Measurements from ENCODE around the gene IGSF3.

IGSF3 gene

DNA sequence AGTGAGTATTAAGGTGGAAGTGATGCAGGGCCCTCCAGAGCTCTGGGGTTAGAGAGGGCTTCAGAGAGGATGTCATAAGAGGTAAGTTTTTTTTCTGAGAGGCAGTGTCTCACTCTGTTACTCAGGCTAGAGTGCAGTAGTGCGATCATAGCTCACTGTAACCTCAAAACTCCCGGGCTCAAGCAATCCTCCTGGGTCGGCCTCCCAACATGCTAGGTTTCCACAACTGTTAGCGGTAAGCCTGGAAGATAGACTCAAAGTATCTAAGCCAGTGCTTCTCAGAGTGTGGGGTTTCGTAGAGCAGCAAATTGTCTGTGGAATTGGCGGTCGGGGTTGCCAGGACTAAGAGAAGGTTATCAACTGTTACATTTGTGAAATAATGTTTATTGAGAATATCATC lies 18.6 kb upstream of the IGSF3 start:
- DNase-seq, result no peak

DNA sequence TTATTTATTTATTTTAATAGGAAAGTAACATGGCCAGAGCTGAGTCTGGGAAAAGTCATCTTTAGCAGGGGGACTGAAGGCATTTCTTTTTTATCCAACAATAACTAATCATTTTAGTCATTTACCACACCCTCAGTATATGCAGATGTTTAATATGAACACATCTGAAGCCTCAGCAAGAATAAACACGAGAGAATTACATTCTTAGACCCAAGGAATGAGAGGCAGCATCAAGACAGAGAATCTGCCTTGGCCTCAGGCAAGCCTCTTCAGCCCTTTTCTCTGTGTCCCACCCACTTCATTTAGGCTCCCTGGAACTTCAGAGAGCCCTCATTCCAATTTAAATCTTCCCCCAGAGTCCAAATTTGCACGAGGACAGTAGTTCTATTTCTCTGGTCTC lies 17.0 kb upstream of the IGSF3 start:
- no peak for DNase-seq

DNA sequence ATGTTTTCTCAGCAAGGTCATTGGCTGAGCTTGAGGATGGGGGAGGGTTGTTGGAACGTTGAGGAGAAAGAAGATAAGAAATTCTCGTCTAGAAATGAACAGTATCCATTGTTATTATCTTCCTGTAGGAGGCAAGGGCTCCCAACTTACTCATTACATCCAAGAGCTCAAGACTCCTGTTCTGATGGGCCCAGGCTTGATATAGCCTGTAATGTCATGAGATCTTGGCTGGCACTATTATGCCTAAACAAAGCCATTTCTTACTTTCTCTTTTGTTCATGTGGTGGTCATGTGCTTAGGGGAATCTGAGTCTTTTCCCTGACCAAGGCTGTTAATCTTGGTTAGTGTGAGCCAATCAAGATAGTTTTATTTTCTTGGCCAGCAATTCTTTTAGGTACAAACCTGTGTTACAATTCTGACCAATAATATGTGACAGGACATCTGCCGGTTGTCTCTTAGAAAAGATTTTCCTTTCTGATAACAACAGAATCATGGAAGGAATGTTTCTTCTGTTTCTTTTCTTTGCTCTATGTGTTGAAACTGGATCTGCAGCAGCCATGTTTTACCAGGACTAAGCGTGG lies 15.2 kb upstream of the IGSF3 start:
- DNase-seq, result no peak

DNA sequence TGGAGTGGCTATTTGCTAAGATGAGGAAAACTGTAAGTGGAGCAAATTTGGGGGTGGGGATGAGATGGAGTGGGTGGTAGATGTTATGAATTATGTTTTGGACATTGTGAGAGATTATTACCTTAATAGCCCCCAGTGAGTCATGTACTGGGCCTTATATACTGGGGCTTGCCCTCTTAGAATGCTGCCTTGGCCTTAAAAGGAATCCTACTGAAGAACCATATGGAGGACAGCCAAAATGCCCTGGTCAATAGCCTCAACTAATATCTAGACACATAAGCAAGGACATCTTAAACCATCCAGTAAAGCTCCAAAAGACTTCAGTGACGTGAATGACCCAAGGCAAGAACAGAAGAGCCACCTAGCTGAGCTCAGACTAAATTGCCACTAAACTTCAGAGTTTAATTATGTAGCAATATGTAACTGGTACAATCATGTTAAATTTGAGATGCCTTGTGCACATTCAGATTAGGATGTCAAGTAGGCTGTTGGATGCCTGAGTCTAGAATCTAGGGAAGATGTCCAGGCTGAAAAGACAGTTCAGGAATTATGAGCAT lies 13.9 kb upstream of the IGSF3 start:
- no peak for DNase-seq

DNA sequence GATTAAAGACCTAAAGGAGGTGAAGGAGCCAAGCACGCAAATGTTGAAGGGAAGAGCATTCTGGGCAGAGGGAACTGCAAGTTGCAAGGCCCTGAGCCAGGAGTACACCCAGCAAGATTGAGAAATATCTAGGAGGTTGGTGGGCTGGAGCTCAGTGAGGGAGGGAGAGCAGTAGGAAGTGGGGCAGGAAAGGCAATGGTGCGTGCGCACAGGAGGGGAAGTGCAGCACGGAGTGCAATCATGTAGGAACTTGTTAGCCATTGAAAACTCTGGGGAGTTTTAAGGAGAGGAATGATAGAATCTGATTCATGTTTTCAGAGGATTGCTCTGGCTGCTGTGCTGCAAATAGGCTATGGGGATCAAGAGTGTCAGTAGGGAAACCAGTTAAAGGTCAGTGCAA lies 13.2 kb upstream of the IGSF3 start:
- no peak for DNase-seq

DNA sequence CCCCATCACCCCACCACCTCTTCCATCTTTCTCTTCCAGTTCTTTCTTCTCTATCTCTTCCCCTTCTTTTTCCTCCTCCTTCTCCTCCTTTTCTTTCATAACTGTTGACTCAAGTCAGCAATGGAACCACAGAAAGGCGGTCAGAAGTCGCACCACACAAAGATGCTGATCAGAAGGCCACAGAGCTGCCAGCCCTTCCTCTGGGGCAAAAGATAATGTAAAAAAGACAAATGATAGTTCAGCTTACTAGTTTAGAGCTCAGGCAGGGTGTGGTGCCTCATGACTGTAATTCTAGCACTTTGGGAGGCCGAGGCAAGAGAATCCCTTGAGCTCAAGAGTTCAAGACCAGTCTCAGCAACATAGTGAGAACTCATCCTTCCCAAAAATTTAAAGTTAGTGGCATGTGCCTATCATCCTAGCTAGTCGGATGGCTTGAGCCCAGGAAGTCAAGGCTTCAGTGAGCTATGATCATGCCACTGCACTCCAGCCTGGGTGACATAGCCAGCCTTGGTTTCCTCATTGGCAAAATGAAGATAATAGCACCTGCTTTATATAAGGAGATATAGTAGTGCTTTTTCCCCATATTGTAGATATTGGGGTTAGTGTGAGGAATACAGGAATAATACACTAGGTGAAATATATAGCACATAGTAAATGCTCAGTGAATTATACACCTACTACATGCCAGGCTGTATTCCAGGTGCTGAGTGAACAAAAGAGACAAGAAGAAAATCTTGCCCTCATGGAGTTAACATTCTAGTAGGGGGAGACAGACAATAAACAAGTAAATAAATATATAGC lies 12.5 kb upstream of the IGSF3 start:
- DNase-seq, result no peak

DNA sequence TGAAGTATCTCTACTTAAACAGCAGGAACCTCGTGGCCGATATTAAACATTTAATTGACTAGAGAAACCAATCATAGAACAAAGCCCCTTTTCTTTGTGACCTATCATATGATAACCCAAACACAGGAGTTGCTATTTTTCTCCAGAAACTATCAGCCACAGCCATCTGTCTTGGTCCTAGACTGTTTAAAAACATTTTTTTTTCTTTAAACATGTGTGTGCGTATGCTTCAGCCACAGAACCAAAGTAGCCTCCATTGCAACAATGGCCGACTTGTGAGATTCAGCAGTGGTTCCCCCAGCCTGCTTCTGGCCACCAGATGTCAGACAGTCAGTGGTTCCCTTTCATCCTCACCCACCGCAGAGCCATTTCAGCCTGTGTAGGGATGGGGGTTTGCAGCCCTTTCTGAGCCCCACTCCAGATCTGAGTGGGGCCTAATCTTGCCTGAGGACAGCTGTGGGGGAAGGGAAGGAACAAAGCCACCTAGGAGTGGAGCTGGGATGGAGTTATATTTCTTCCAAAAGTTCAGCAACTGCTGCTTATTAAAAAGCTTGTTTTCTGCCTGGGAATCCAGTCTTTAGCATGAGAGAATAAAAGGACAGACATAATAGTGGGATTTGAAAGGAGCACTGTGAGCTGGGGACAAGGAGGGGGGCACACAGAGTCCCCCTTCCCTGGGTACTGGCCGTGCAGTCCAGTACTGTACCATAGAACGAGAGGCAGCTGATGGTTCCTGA lies 11.7 kb upstream of the IGSF3 start:
- no peak for DNase-seq

DNA sequence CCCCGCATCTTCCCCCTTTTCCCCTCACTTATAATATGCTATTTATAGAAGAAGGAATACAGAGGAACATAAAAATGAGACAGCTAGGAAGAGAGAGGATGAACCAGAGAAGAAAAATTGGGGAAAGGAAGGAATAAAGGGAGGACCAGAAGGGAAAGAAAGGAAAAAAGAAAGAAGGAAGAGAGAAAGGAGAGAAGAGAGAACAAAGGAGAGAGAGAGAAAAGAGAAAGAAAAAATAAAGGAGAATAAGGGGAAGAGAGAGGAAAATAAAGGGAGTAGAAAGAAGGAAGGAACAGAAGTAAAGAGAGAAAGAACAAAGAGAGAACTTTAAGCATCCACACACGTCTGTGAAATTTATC lies 11.2 kb upstream of the IGSF3 start:
- no peak for DNase-seq

DNA sequence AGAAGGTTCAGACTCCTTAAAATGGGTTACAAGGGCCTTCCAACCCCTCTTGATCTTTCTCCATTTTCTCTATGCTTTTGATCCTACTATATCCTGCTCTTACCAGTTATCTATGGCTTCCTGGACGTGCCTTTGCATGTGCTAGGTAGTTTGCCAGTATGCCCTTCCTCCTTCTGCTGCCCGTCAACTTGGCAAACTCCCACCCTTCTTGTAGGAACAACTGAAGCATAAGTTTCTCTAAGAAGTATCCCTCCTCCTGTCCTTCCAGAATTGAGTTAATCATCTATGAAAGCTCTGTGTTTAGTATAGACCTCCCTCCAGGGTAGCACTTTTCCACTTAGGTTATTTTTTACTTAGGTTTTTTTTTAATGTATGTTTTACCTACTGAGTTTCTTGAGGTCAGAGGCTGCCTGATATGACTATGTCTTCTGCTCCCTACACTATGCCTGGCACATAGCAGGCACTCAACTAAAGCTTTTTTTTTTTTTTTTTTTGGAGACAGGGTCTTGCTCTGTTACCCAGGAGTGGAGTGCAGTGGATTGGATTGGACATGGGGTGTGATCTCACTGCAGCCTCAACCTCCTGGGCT lies 10.0 kb upstream of the IGSF3 start:
- DNase-seq, result no peak

DNA sequence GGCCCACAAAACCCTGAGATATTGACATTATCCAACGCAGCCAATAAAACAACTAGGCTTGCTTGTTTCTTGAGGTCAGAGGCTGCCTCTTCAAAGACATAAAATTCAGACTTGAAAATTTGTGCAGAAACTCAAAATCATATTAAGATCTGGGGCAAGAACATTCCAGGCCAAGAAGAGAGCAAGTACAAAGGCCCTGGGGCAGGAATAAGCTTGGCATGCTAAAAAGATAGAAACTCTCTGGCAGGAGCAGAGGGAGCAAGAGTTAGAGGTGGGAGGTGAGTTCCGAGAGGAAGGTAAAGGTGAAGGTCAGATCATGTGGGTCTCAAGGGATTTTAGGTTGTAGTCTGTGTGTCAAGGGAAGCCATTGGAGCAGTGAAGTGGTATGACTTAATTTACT lies 8.8 kb upstream of the IGSF3 start:
- no peak for DNase-seq

DNA sequence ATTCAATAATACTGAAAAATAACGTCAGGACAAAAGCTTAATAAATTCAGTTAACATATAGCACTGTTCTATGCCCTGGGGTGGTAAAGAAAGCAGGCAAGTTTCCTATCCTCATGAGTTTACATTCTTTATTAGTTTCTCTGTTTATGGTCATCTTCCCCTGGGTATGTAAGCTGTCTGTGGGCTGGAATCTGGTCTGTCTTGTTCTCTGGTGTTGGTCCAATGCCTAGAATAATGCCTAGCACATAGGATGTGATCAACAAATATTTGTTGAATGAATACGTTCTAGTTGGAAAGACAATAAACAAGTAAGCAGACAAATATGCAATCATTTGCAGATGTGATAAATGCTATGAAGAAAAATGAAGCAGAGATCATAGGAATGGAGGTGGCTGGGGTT lies 7.2 kb upstream of the IGSF3 start:
- DNase-seq, result no peak

DNA sequence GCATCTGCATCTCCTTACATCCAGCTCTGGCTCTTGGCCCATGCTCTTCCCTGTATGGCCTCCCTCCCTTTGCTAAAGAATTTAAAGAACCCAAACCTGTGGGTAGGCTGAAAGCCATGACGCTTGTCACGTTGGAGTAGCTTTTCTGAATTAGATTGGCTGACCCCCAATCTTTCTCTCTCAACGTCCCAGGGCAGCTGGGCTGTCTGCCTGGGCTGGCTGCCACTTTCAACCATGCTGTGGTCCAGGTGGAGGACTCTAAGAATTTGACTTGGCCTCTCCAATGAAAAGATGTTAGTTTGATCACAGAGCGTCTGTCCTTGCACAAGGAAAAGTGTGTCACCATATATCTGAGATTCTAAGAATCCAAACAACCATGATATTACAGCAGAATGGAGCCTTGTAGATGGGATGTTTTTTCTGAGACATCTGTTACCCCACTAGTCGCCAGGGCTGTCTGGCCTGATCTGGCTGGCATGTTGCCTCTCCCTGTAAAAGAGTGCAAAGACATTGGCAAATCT lies 6.5 kb upstream of the IGSF3 start:
- no peak for DNase-seq

DNA sequence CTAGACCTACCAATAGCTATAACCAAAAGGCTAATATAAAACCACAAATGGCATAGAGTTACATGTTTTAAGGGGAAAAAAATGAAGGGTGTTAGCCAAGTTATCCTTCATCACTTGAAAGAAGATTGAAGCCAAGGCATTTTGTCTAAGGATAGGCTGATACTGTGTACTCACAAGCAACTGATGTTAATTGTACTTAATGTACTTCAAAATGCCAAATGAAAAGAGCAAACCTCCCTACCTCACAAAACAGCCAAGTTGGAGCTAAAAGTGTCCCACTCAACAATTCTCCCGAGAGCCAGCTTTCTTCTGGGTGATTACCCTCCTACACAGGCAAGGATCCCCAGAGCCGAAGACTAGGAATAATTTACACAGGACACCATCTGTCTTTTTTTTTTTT lies 4.4 kb upstream of the IGSF3 start:
- DNase-seq, result no peak

DNA sequence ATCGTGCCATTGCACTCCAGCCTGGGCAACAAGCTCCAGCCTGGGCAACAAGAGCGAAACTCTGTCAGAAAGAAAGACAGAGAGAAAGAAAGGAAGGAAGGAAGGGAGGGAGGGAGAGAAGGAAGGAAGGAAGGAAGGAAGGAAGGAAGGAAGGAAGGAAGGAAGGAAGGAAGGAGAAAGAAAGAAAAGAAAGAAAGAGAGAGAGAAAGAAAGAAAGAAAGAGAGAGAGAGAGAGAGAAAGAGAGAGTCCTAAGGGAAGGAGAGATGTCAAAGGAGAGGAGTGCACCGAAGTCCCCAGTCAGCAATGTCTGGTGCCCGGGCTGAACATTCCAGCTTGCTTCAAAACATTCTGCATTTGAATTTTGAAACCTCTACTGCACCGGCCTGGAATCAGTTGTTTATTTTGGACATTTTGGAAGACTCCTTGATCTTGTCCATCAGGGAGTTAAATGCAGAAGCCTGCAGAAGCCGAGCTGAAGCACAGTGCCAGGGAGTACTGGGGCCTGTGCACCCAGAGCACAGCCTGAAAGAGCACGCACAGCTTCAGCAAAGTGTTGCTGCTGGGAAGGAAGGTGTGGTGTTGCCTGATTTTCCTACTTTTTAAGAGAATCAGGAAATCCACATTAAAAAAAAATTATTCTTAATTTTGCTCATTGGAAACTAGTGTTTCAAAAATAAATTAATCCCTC lies 3.7 kb upstream of the IGSF3 start:
- no peak for DNase-seq

DNA sequence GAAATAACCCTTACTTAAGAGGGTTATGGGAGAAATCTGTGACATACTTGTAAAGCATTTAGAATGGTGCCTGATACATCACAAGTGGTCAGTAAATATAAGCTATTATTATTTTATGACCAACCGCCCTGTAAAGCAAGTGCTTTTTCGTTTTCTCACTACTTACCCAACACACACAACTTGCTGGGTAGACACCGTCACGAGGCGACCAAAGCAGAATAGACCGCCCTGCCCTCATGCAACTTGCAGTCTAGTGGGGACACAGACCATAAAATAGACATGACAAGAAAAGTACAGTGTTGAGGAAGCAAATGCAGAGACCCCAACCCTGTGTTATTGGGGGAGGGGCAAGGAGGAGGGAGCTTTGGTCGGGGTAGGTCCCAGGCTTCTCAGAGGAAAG lies 744 bp upstream of the IGSF3 start:
- DNase-seq, result no peak

DNA sequence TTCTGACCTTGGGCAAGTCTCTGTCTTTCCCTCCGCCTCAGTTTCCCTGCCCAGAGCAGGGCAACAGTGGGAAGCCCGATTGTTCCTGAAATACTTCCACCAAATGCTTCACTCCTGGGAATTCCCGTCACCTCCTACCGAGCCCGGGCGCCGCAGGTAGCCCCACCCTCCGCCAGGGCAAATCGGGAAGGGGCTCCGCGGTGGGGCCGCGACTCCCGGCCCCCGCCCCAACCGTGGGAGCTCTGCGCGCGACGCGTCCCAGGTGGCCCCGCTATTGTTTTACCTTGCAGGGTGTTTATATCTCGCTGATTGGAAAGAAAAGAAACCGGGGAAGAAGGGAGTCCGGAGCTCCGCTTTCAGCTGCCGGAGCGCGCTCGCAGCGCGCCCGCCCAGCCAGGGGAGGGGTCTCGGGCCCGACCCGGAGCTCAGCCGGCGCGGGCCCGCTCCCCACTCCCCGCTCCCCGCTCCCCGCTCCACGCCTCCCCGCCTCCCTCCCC lies 407 bp downstream of the IGSF3 start:
- DNase-seq, result no peak

DNA sequence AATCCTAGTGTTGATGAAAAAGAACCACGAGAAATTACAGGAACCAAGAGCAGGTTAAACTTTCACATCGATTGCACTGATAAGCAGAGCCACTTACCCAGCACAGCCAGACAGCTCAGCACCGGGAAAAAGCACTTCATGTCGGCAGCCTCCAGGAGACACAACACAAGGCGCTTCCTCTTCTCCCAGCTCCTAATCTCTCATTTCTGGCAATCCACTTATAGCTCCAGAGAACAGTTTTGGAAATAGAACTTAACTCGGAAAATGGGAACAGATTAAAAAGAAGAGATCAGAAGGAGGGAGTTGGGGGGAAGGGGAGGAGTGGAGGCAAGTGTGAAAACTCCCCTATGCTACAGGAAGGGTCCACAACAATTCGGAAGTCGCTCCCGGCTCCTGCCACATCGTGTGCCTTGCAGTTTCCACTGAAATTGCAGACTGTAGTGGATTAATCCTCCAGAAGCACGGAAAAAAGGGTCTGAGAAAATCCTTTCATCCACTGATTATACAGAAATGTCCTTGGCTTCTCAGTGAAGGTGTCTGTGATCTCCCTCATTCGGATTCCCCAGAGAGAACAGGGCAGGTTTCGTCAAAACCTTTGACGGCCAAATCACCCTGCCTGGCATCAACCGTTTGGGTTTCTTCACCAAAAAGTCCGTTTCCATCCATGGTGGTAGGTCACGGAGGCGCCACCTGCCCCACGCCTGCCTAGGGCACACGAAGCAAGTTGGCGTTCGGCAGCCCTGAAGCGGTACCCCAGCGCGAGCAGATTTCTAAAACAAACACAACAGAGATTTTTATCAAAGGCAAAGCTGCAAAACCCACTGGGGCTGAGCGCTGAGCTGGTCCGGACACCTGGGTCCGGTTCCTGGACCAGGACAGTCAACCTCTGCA lies 1.1 kb downstream of the IGSF3 start:
- no peak for DNase-seq

DNA sequence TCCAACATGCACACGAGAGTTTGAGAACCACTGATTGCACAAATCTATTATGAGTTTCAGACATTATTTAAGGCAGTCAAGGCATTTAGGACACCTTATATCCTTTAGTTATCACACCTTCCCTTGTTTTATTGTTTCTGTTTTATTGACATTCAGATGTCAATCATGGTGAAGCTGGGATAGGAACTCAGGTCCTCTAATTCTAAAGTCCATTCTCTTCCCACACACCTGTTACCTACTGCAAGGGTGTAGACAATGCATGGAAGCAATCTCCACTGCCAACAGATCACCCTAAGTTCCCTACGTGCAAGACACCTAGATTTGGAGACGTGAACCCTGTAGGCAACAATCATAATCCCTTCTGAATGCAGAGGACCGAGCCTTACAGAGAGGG lies 2.6 kb downstream of the IGSF3 start:
- no peak for DNase-seq

DNA sequence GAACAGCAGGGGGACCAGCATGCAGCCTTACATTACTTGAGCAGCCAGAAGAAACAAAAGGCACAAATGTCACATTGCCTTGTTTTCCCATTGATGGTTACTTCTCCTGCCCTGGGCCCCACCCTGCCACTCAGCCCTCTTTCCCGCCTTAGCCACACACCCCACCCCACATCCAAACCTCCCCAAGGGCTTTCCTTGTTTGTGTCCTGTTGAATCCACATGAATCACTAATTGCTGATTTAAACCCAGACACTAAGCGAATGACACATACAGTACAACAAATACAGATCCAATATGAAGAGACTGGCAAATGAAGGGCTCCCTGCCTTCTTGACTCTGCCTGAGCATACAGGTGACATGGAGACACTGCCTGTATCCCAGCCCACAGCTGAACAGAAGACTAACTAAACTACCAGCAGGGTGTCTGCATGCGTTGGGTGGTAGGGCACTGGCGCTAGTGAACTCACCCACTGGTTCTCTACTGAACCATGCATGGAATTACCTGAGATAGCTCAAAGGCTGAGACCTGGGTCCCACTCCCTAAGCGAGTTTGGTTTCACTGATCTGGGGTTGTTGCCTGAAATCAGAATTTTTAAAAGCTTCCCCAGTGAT lies 3.1 kb downstream of the IGSF3 start:
- DNase-seq, result no peak

DNA sequence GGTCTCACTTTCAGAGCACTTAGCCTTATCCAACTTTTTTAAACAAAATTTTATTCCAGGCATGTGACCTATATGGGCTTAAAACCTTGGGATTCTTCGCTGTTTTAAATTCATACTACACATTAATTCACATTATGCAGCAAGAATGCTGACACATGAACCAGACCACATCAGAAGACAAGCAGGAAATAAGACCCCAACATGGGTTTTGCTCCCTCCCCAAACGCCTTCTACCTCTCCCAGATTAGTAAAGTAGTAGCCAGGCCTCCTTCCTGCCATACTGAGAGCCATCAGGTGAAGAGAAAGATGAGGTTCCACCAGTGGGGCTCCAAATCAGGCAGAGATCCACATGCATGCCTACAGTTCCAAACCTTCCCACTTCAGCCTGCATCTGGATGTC lies 3.7 kb downstream of the IGSF3 start:
- no peak for DNase-seq

DNA sequence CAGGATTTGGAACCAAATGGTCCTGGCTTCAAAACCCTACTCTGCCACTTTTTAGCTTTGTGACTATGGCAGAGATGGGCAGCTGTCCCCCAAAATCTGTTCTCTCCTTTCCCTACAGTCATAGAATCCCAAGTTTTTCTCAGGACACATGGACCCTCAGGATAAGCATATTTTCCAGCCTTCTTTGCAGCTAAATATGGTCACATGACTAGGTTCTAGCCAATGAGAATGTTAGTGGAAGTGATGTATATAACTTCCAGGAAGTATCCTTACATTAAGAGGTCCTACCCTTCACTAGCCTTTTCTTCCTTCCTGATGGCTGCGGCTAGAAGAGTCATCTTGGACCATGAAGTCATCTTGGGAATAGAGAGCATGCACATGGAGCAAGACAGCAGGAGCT lies 5.9 kb downstream of the IGSF3 start:
- no peak for DNase-seq
